Keratinocyte (primary cell): ENCODE measurements around the gene CCDC61. TPM values are rescaled to one million over a fixed set of nuclear protein-coding genes. Genes with fewer than 3 reads are reported as not detected.

Experiments used
- DNase-seq: peaks from one replicate; pipeline ENCODE4 v3.0.0-alpha.2; 2011; ENCODE audit warnings: low read depth, missing footprints, low spot score
- FAIRE-seq: peaks from 2 replicates; lab custom pipeline; 2011; peaks lifted over from hg19 to GRCh38; lab: Jason Lieb, UNC
- H2AFZ ChIP-seq: 2 replicates; pipeline ENCODE4 v1.6.0; 2012; ENCODE audit warnings: low read length, control low read depth, inconsistent platforms; ENCODE audit not compliant: control insufficient read depth
- H3K27ac ChIP-seq: 2 replicates; pipeline ENCODE4 v1.5.1; 2011; ENCODE audit warnings: low read length; ENCODE audit not compliant: control insufficient read depth, insufficient read depth
- H3K27me3 ChIP-seq: 3 replicates; pipeline ENCODE4 v1.6.0; 2011; ENCODE audit warnings: low read length; ENCODE audit not compliant: control insufficient read depth, insufficient read depth; ENCODE audit errors: extremely low read depth
- H3K36me3 ChIP-seq, 2 experiments: 2 replicates in 1 of 2; 3 replicates in 1 of 2; pipeline ENCODE4 v1.5.1; 2011; ENCODE audit warnings: low read length in 2 of 2, mild to moderate bottlenecking in 1 of 2; ENCODE audit not compliant: control insufficient read depth in 2 of 2, insufficient read depth in 2 of 2; ENCODE audit errors: extremely low read depth in 1 of 2
- H3K4me1 ChIP-seq: 3 replicates; pipeline ENCODE4 v1.5.1; 2011; ENCODE audit warnings: low read length; ENCODE audit not compliant: control insufficient read depth, insufficient read depth; ENCODE audit errors: extremely low read depth
- H3K4me2 ChIP-seq: 3 replicates; pipeline ENCODE4 v1.6.0; 2011; ENCODE audit warnings: low read depth, low read length; ENCODE audit not compliant: control insufficient read depth, insufficient read depth; ENCODE audit errors: extremely low read depth
- H3K4me3 ChIP-seq, 3 experiments: fragments of 200-600 bp in 1 of 3; sonication (generic) in 1 of 3; 2 replicates in 2 of 3; 3 replicates in 1 of 3; pipeline ENCODE4 v1.5.1; 2011 to 2016; ENCODE audit warnings: low read length in 3 of 3, mild to moderate bottlenecking in 3 of 3, control low read depth in 2 of 3, inconsistent platforms in 1 of 3, low read depth in 1 of 3, mixed read lengths in 1 of 3, mixed run types in 1 of 3, moderate library complexity in 1 of 3; ENCODE audit not compliant: control insufficient read depth in 2 of 3, insufficient read depth in 2 of 3; ENCODE audit errors: extremely low read depth in 1 of 3
- H3K79me2 ChIP-seq: 2 replicates; pipeline ENCODE4 v1.6.0; 2012; ENCODE audit warnings: low read length; ENCODE audit not compliant: control insufficient read depth, insufficient read depth
- H3K9ac ChIP-seq: 3 replicates; pipeline ENCODE4 v1.6.0; 2011; ENCODE audit warnings: low read length; ENCODE audit not compliant: control insufficient read depth, insufficient read depth; ENCODE audit errors: extremely low read depth
- H3K9me1 ChIP-seq: 3 replicates; pipeline ENCODE4 v1.6.0; 2011; ENCODE audit warnings: low read length; ENCODE audit not compliant: control insufficient read depth, insufficient read depth; ENCODE audit errors: extremely low read depth
- H3K9me3 ChIP-seq: 2 replicates; pipeline ENCODE4 v1.5.1; 2012; ENCODE audit warnings: low read depth, low read length; ENCODE audit not compliant: control insufficient read depth
- H4K20me1 ChIP-seq: 3 replicates; pipeline ENCODE4 v1.6.0; 2011; ENCODE audit warnings: low read length; ENCODE audit not compliant: control insufficient read depth, insufficient read depth; ENCODE audit errors: extremely low read depth
- EZH2 ChIP-seq: IDR thresholded peaks from one replicate; pipeline ENCODE4 v1.6.1; 2012; ENCODE audit warnings: inconsistent platforms, mild to moderate bottlenecking, low read length, moderate library complexity
- dilution Hi-C: fragments of 300-500 bp; cut with MboI; formaldehyde crosslinking; loops from one replicate; pipeline ENCODE4 v1.7.0; 2020; ENCODE audit warnings: low sequenced_read_pairs; ENCODE audit not compliant: extremely low pct_ligation_motif_present
- polyA plus RNA-seq, 5 experiments: library from polyadenylated mRNA; depleted of rRNA in 3 of 5; stranded (reverse) in 3 of 5; stranded (forward) in 1 of 5; unstranded in 1 of 5; fragments of >200 nt; gene quantifications; 1 replicate in 1 of 5; 2 replicates in 3 of 5; 3 replicates in 1 of 5; pipeline versions ENCODE4 v1.2.1 to v1.2.3, GENCODE V29; 2011 to 2012; ENCODE audit warnings: missing spikeins in 2 of 5, low read depth in 1 of 5, low replicate concordance in 1 of 5
- TF ChIP-seq, protein P1 (sequence below), 3 experiments: IDR thresholded peaks in 1 of 3; conservative IDR thresholded peaks in 1 of 3; optimal IDR thresholded peaks in 1 of 3; 2 replicates in 2 of 3; 3 replicates in 1 of 3; pipeline versions ENCODE3 to v1.5.1; 2011; ENCODE audit warnings: low read length in 3 of 3, mild to moderate bottlenecking in 3 of 3, moderate library complexity in 2 of 3, control low read depth in 1 of 3, inconsistent platforms in 1 of 3; ENCODE audit not compliant: insufficient read depth in 2 of 3; ENCODE audit errors: extremely low read depth in 1 of 3

CCDC61 gene
- polyA plus RNA-seq, 1 donor (not counting 4 experiments of a cell fraction or from before 2014, with no cell fraction given), result 5.8 TPM

DNA sequence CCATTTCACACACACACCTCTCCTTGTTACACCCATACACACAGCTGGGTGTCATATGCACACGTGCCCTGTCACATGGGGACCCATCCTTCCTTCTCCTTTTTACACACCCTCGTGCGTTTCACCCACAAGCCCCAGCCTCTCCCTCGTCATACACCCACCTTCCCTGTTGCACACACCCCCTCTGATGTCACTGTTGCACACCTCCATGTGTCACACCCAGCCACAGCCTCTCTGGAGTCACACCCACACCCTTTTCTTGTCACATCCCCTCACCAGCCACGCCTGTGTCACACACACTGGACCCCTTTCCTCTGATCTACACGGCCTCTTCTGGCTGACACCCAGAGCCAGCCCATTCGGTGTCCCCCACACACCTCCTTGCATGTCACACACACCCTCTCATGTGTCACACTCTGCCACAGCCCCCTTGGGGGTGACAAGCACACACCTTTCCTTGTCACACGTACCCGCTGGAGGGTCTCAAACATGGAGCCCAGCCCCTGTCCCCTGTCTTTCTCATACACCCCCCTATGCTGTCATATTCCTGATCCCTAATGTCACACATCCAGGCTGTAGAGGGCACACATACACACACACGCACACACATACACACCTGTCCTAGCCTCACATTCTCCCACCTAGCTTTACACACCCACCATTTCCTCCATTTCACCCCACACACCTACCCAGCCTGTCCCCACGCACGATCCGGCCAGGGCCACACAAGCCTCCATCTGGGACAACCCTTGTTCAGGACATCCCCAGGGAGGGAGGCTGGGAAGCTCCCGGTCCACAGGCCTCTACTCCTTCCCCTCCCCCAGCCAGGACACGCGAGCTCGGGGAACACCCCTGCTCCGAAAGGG, 23.0 kb upstream of the CCDC61 start:
- Histone ChIP-seq H3K4me2 (no peak overlapping the region), H3K4me1 (peaks cover 3% of the 10 kb centered on the region), H2AFZ (no peak overlapping the region), H3K9me1 (no peaks in the 10 kb centered on the region), H3K9ac (no peak overlapping the region), H3K9me3 (no peaks in the 10 kb centered on the region), H3K27me3 (peaks cover 33% of the 10 kb centered on the region), H3K27ac (no peak overlapping the region), H3K4me3 (no peak overlapping the region), H3K79me2 (no peaks in the 10 kb centered on the region), H3K36me3 (no peaks in the 10 kb centered on the region), H4K20me1 (no peaks in the 10 kb centered on the region)
- TF ChIP-seq, protein P1, sequence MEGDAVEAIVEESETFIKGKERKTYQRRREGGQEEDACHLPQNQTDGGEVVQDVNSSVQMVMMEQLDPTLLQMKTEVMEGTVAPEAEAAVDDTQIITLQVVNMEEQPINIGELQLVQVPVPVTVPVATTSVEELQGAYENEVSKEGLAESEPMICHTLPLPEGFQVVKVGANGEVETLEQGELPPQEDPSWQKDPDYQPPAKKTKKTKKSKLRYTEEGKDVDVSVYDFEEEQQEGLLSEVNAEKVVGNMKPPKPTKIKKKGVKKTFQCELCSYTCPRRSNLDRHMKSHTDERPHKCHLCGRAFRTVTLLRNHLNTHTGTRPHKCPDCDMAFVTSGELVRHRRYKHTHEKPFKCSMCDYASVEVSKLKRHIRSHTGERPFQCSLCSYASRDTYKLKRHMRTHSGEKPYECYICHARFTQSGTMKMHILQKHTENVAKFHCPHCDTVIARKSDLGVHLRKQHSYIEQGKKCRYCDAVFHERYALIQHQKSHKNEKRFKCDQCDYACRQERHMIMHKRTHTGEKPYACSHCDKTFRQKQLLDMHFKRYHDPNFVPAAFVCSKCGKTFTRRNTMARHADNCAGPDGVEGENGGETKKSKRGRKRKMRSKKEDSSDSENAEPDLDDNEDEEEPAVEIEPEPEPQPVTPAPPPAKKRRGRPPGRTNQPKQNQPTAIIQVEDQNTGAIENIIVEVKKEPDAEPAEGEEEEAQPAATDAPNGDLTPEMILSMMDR (optimal IDR thresholded peaks at IDR 0.05 in 1 of 3, IDR thresholded peaks at IDR 0.05 in 1 of 3, conservative IDR thresholded peaks at IDR 0.05 in 1 of 3; ENCODE audit: extremely low read depth in 1 of 3, insufficient read depth in 2 of 3, low read length in 3 of 3), result no peak
- TF ChIP-seq EZH2, result peak; percentile 62
- FAIRE-seq (no peak), DNase-seq (no peak)
- dilution Hi-C loops, result no loop called here

DNA sequence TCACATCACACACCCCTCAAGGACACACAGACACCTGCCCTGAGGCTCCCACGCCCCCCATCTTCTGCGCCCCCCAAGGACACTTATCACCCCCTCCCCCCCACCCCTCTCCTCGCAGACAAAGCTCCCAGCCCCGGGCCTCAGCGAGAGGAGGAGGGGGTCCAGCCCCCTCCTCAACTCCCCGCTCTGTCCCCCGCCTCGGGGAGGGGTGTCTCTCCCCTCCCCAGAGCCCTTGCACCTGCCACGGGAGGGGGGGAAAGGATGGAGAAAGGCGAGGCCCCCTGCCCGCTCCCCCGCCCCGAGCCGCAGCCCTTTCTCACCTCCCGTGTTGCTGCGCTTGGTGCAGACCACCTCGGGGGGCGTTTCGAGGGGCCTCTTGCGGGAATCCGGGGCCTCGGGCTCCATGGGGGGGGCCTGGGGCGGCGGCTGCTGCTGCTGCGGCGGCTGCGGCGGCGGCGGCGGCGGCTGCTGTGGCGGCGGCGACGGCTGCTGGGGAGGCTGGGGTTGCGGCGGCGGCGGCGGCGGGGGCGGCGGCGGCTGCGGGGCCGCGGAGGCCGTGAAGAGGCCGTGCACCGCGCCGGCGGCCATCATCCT, 22.2 kb upstream of the CCDC61 start:
- dilution Hi-C loops, result no loop called here

More for the DNA sequence above, 22.2 kb upstream of the CCDC61 start:
- H3K4me3 ChIP-seq, result no peak overlapping the region
- no peak overlapping the region for H3K9ac ChIP-seq
- peaks cover 3% of the 10 kb centered on the region for H3K4me1 ChIP-seq
- TF ChIP-seq, protein P1 (optimal IDR thresholded peaks at IDR 0.05 in 1 of 3, IDR thresholded peaks at IDR 0.05 in 1 of 3, conservative IDR thresholded peaks at IDR 0.05 in 1 of 3; ENCODE audit: extremely low read depth in 1 of 3, insufficient read depth in 2 of 3, low read length in 3 of 3), result no peak
- no peak for TF ChIP-seq EZH2
- H2AFZ ChIP-seq, result no peak overlapping the region
- H3K9me1 ChIP-seq, result no peaks in the 10 kb centered on the region
- no peaks in the 10 kb centered on the region for H3K36me3 ChIP-seq
- H3K79me2 ChIP-seq, result no peaks in the 10 kb centered on the region
- DNase-seq, result no peak
- H3K27me3 ChIP-seq, result peaks cover 33% of the 10 kb centered on the region
- H3K27ac ChIP-seq, result no peak overlapping the region
- FAIRE-seq, result no peak
- no peaks in the 10 kb centered on the region for H4K20me1 ChIP-seq
- H3K4me2 ChIP-seq, result no peak overlapping the region
- no peaks in the 10 kb centered on the region for H3K9me3 ChIP-seq
